ENCODE data around the gene HIRA. TPM values are rescaled to one million over a fixed set of nuclear protein-coding genes. Genes with fewer than 3 reads are reported as not detected.

The HIRA gene
- total and polyA plus RNA-seq, 9 of the 15 experiments (the other 6 are each of a cell fraction or from before 2014, with no cell fraction given): 0.96 to 132 (median 58.4) TPM

DNA sequence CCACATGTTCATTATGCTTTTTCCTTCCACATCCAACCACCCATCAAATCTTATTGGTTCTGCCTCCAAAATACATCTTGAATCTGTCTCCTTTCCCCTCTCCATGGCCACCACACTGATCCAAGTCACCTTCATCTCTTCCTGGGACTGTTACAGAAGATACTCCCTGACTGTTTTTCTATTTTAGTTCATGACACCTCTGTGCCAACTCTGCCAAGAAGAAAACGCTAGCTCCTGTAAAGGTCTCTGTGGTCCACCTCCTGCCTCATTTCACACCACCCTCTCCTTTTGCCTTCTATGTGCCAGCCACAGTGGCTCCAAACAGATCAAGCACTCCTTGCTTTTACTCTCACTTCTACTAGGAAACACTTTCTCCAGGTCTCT lies 81.1 kb downstream of the HIRA start:
- no peak for FAIRE-seq
- Histone ChIP-seq H2AFZ (ENCODE audit: low read depth, low read length) (no peak overlapping the region), H3K4me1 (replicated peaks in 1 of 2; ENCODE audit: control insufficient read depth in 2 of 2, insufficient read depth in 2 of 2, low read length in 2 of 2) (peaks cover 0 to 7% of the 10 kb centered on the region in 2 experiments; a peak in 1 of 5 replicates), H3K36me3 (ENCODE audit: control insufficient read depth, insufficient read depth, low read length) (peaks cover 95% of the 10 kb centered on the region), H3K27ac (ENCODE audit: extremely low read depth, low read depth, low read length) (no peak overlapping the region), H3K4me2 (ENCODE audit: insufficient read depth, low read length) (no peak overlapping the region), H3K79me2 (ENCODE audit: control insufficient read depth, insufficient read depth, low read length) (no peaks in the 10 kb centered on the region), H4K20me1 (replicated peaks; ENCODE audit: control insufficient read depth, insufficient read depth, low read length) (0 out of 2 replicates have a peak, but pooled peaks cover 2% of the 10 kb centered on the region), H3K9me3 (replicated peaks; ENCODE audit: control insufficient read depth, insufficient read depth, low read depth, low read length) (no peaks in the 10 kb centered on the region), H3K4me3 (no peak overlapping the region), H3K9ac (ENCODE audit: insufficient read depth in 1 of 2, low read depth in 2 of 2, low read length in 2 of 2) (no peak overlapping the region), H3K27me3 (ENCODE audit: control insufficient read depth in 2 of 2, insufficient read depth in 2 of 2, low read length in 2 of 2) (no peaks in the 10 kb centered on the region), H3K9me1 (ENCODE audit: control insufficient read depth, insufficient read depth, low read length) (no peaks in the 10 kb centered on the region)
- in situ Hi-C loops (cut with MboI): no loop called here
- 92% methylated on average over 1 of the region's 1 CpG for WGBS (ENCODE audit: insufficient coverage, low coverage, missing lambda C conversion rate)
- ChIA-PET CTCF (ENCODE audit: low intra/inter-chr PET ratio) (no interaction called here), POLR2A (interaction anchor here (0.6 to 2.1 kb wide), 4 partner anchors 10 to 339 kb away, joined by 3 to 10 read pairs (median 4); no protein-coding TSS in a partner anchor)
- intact Hi-C loops (cut with micrococcal nuclease): no loop called here
- no TSS peak for BruUV-seq (replicated peaks)
- TF ChIP-seq, protein P1, sequence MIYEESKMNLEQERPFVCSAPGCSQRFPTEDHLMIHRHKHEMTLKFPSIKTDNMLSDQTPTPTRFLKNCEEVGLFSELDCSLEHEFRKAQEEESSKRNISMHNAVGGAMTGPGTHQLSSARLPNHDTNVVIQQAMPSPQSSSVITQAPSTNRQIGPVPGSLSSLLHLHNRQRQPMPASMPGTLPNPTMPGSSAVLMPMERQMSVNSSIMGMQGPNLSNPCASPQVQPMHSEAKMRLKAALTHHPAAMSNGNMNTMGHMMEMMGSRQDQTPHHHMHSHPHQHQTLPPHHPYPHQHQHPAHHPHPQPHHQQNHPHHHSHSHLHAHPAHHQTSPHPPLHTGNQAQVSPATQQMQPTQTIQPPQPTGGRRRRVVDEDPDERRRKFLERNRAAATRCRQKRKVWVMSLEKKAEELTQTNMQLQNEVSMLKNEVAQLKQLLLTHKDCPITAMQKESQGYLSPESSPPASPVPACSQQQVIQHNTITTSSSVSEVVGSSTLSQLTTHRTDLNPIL (CRISPR knock-in tag; IDR thresholded peaks at IDR 0.05): no peak
- TF ChIP-seq SETDB1 (IDR thresholded peaks at IDR 0.05; ENCODE audit: low read length): peak; percentile 6
- TF ChIP-seq POLR2B (IDR thresholded peaks at IDR 0.05; ENCODE audit: low read depth, partially characterized antibody): peak; percentile 28
- TF ChIP-seq, protein P2, sequence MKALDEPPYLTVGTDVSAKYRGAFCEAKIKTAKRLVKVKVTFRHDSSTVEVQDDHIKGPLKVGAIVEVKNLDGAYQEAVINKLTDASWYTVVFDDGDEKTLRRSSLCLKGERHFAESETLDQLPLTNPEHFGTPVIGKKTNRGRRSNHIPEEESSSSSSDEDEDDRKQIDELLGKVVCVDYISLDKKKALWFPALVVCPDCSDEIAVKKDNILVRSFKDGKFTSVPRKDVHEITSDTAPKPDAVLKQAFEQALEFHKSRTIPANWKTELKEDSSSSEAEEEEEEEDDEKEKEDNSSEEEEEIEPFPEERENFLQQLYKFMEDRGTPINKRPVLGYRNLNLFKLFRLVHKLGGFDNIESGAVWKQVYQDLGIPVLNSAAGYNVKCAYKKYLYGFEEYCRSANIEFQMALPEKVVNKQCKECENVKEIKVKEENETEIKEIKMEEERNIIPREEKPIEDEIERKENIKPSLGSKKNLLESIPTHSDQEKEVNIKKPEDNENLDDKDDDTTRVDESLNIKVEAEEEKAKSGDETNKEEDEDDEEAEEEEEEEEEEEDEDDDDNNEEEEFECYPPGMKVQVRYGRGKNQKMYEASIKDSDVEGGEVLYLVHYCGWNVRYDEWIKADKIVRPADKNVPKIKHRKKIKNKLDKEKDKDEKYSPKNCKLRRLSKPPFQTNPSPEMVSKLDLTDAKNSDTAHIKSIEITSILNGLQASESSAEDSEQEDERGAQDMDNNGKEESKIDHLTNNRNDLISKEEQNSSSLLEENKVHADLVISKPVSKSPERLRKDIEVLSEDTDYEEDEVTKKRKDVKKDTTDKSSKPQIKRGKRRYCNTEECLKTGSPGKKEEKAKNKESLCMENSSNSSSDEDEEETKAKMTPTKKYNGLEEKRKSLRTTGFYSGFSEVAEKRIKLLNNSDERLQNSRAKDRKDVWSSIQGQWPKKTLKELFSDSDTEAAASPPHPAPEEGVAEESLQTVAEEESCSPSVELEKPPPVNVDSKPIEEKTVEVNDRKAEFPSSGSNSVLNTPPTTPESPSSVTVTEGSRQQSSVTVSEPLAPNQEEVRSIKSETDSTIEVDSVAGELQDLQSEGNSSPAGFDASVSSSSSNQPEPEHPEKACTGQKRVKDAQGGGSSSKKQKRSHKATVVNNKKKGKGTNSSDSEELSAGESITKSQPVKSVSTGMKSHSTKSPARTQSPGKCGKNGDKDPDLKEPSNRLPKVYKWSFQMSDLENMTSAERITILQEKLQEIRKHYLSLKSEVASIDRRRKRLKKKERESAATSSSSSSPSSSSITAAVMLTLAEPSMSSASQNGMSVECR (CRISPR knock-in tag; IDR thresholded peaks at IDR 0.05): 0 out of 2 replicates have a peak, but pooled peaks have one; percentile 29
- TF ChIP-seq SUPT5H (IDR thresholded peaks at IDR 0.05): peak; percentile 45; the same call in 1 of the 2 replicates
- TF ChIP-seq, protein P3, sequence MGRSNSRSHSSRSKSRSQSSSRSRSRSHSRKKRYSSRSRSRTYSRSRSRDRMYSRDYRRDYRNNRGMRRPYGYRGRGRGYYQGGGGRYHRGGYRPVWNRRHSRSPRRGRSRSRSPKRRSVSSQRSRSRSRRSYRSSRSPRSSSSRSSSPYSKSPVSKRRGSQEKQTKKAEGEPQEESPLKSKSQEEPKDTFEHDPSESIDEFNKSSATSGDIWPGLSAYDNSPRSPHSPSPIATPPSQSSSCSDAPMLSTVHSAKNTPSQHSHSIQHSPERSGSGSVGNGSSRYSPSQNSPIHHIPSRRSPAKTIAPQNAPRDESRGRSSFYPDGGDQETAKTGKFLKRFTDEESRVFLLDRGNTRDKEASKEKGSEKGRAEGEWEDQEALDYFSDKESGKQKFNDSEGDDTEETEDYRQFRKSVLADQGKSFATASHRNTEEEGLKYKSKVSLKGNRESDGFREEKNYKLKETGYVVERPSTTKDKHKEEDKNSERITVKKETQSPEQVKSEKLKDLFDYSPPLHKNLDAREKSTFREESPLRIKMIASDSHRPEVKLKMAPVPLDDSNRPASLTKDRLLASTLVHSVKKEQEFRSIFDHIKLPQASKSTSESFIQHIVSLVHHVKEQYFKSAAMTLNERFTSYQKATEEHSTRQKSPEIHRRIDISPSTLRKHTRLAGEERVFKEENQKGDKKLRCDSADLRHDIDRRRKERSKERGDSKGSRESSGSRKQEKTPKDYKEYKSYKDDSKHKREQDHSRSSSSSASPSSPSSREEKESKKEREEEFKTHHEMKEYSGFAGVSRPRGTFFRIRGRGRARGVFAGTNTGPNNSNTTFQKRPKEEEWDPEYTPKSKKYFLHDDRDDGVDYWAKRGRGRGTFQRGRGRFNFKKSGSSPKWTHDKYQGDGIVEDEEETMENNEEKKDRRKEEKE (IDR thresholded peaks at IDR 0.05; ENCODE audit: borderline replicate concordance in 1 of 2, control insufficient read depth in 1 of 2, low read depth in 2 of 2, low read length in 1 of 2): no peak
- no peak for TF ChIP-seq BRCA1 (IDR thresholded peaks at IDR 0.05)
- 0 out of 2 replicates have a peak, but pooled peaks have one; percentile 12 for TF ChIP-seq BRCA1 (CRISPR knock-in tag; IDR thresholded peaks at IDR 0.05)
- no peak for DNase-seq (ENCODE audit: extremely low read depth in 1 of 4, low spot score in 3 of 4)
- ATAC-seq: no peak
